Body of pancreas (tissue), 4 donors: ENCODE measurements around the gene MASP2. TPM values are rescaled to one million over a fixed set of nuclear protein-coding genes. Genes with fewer than 3 reads are reported as not detected.

ENCODE experiments used
- ATAC-seq: fragments of 150-250 bp; one replicate; pipeline ENCODE4 v1.9.1; 2016
- DNase-seq, 4 donors: peaks; one replicate each; pipeline ENCODE4 v3.0.0-alpha.2; 2019
- H3K27ac ChIP-seq, 4 donors: fragments of 200-600 bp; sonication (generic); 1 replicate in 3 of 4; 2 replicates in 1 of 4; pipeline versions ENCODE4 v1.5.1 to v1.6.1; 2016 to 2019; ENCODE audit warnings: mild to moderate bottlenecking in 1 of 4, mixed read lengths in 1 of 4, moderate library complexity in 1 of 4
- H3K27me3 ChIP-seq, 2 donors: fragments of 200-600 bp; sonication (generic); one replicate each; pipeline ENCODE4 v1.6.0; 2016; ENCODE audit warnings: mild to moderate bottlenecking in 1 of 2
- H3K36me3 ChIP-seq, 2 donors: fragments of 200-600 bp; sonication (generic); replicated peaks in 1 of 2; 2 replicates each; pipeline ENCODE4 v1.5.1; 2016; ENCODE audit warnings: low read depth in 2 of 2; ENCODE audit not compliant: insufficient read depth in 1 of 2
- H3K4me1 ChIP-seq: fragments of 200-600 bp; sonication (generic); one replicate; pipeline ENCODE4 v1.6.0; 2016
- H3K4me3 ChIP-seq, 2 donors: fragments of 200-600 bp; sonication (generic); 1 replicate in 1 of 2; 2 replicates in 1 of 2; pipeline ENCODE4 v1.5.1; 2016 to 2019
- H3K9me3 ChIP-seq, 3 donors: fragments of 200-600 bp; sonication (generic); 1 replicate in 2 of 3; 2 replicates in 1 of 3; pipeline ENCODE4 v1.5.1; 2016
- CTCF ChIP-seq, 7 experiments: fragments of 450-650 bp in 4 of 7; fragments of 200-600 bp in 3 of 7; sonication (generic) in 3 of 7; IDR thresholded peaks; one replicate each; pipeline ENCODE4 v1.5.1; 2016 to 2019; ENCODE audit warnings: antibody characterized with exemption in 7 of 7
- POLR2A ChIP-seq, 3 donors: fragments of 450-650 bp; IDR thresholded peaks; one replicate each; pipeline ENCODE4 v1.6.1; 2016; ENCODE audit warnings: antibody characterized with exemption in 3 of 3, mild to moderate bottlenecking in 2 of 3
- WGBS, 2 donors: methylation state at CpG; one replicate each; pipeline ENCODE4 v1.1.5; 2017; 5-methylcytosine and 5-hydroxymethylcytosine counted together
- intact Hi-C: fragments of 100-400 bp; cut with DNase I; formaldehyde crosslinking; loops from one replicate; pipeline ENCODE4 v1.15.1; 2023
- total RNA-seq, 2 donors: library from RNA; depleted of rRNA; stranded (reverse); fragments of >200 nt; gene quantifications; one replicate each; pipeline ENCODE4 v1.1.0, GENCODE V29; 2016

MASP2 gene
- total RNA-seq, 2 donors from 2014 or later: not detected

GRCh38 chr1:11027316-11027715 is 19.7 kb downstream of the MASP2 start:
- DNase-seq (no peak), ATAC-seq (no peak)
- no peak overlapping the region for H3K4me3 ChIP-seq
- 70 to 76% methylated on average over 6 of the region's 6 CpGs for WGBS, 2 donors
- no peaks in the 10 kb centered on the region for H3K9me3 ChIP-seq
- no peaks in the 10 kb centered on the region for H3K27me3 ChIP-seq
- TF ChIP-seq CTCF (IDR thresholded peaks at IDR 0.05) (no peak), POLR2A (IDR thresholded peaks at IDR 0.05) (no peak)
- intact Hi-C loops: no loop called here
- no peaks in the 10 kb centered on the region for H3K4me1 ChIP-seq
- no peak overlapping the region for H3K27ac ChIP-seq
- H3K36me3 ChIP-seq: peaks cover 1 to 16% of the 10 kb centered on the region in 2 donors

GRCh38 chr1:11026903-11027302 is 20.1 kb downstream of the MASP2 start:
- Histone ChIP-seq H3K27me3 (no peaks in the 10 kb centered on the region), H3K36me3 (peaks cover 5 to 20% of the 10 kb centered on the region in 2 donors), H3K27ac (no peak overlapping the region), H3K9me3 (no peaks in the 10 kb centered on the region), H3K4me1 (no peaks in the 10 kb centered on the region), H3K4me3 (no peak overlapping the region)
- DNase-seq (no peak), ATAC-seq (no peak)
- 88% methylated on average over 5 of the region's 5 CpGs for WGBS, 2 donors
- TF ChIP-seq CTCF (IDR thresholded peaks at IDR 0.05) (no peak), POLR2A (IDR thresholded peaks at IDR 0.05) (no peak)
- intact Hi-C loops: no loop called here

GRCh38 chr1:11026052-11026451 is 21.0 kb downstream of the MASP2 start:
- TF ChIP-seq POLR2A (IDR thresholded peaks at IDR 0.05): no peak
- no peak for TF ChIP-seq CTCF (IDR thresholded peaks at IDR 0.05)
- no peaks in the 10 kb centered on the region for H3K4me1 ChIP-seq
- H3K27me3 ChIP-seq: no peaks in the 10 kb centered on the region
- DNase-seq (no peak), ATAC-seq (no peak)
- intact Hi-C loops: no loop called here
- 63 to 80% methylated on average over 1 of the region's 1 CpG for WGBS, 2 donors
- H3K9me3 ChIP-seq: no peaks in the 10 kb centered on the region
- H3K4me3 ChIP-seq: no peak overlapping the region
- H3K27ac ChIP-seq: no peak overlapping the region
- peaks cover 13 to 27% of the 10 kb centered on the region in 2 donors for H3K36me3 ChIP-seq

DNA sequence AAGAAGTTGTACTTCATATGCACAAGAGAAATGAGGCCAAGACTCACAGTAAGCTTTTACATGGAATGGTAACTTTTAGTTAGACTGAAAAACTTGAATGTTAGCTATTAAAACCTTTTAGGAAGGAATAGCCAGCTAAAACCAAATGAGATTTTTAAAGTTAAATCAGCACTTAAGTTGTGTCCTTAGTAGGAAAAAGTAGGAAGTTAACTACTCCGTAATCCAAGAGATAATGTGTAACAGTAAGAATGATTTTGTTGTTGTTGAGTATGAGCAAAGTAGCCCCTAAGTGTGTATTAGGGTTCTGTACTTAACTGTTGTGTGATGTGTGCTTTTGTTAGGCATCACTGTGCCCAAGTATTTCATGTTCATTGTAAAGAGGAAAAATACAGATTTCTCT is 21.4 kb downstream of the MASP2 start:
- no peak for ATAC-seq

More for the DNA sequence above, 21.4 kb downstream of the MASP2 start:
- H3K9me3 ChIP-seq: no peaks in the 10 kb centered on the region
- no peak for TF ChIP-seq POLR2A (IDR thresholded peaks at IDR 0.05)
- TF ChIP-seq CTCF (IDR thresholded peaks at IDR 0.05): no peak
- intact Hi-C loops: no loop called here
- H3K27ac ChIP-seq: no peak overlapping the region
- no peaks in the 10 kb centered on the region for H3K27me3 ChIP-seq
- no peak for DNase-seq
- no peak overlapping the region for H3K4me3 ChIP-seq
- peaks cover 17 to 31% of the 10 kb centered on the region in 2 donors for H3K36me3 ChIP-seq
- no peaks in the 10 kb centered on the region for H3K4me1 ChIP-seq
- WGBS, 2 donors: 89% methylated on average over 1 of the region's 1 CpG
